SK-N-DZ (cell line): ENCODE results near the gene FBN2. TPM values are rescaled to one million over a fixed set of nuclear protein-coding genes. Genes with fewer than 3 reads are reported as not detected.

ENCODE experiments used
- DNase-seq: peaks from one replicate; pipeline ENCODE4 v3.0.0-alpha.2; 2015; ENCODE audit warnings: low spot score
- polyA plus RNA-seq, 2 experiments: library from polyadenylated mRNA; depleted of rRNA; stranded (reverse); fragments of >200 nt; gene quantifications; 2 replicates each; pipeline ENCODE4 v1.2.3, GENCODE V29; 2014

The FBN2 gene
- polyA plus RNA-seq (2014; cell fraction: cytosol; rRNA removed), result 8.8 and 10.0 TPM in 2 replicates
- 5.9 and 7.9 TPM in 2 replicates for polyA plus RNA-seq (2014; cell fraction: nucleus; rRNA removed)

DNA sequence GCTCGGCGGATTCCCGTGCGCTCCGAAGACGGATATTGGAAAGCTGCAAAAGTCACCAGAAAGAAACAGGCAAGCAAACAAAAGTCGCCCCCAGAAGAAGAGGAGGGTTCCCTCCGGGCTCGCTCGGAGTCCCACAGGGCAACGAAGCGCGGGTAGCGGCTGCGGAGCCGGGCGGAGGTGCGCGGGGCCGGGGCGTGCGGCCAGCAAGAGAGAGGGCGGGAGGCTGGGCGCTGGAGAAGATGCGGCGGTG lies at the start of gene FBN2:
FBN2 (minus strand) TSS at position 246 of the 250 bp plus-strand sequence. CDS start 642 bp downstream, outside the sequence.
- no peak for DNase-seq

GRCh38 chr5:128587275-128587674 lies 49.2 kb upstream of the FBN2 start:
- no peak for DNase-seq

DNA sequence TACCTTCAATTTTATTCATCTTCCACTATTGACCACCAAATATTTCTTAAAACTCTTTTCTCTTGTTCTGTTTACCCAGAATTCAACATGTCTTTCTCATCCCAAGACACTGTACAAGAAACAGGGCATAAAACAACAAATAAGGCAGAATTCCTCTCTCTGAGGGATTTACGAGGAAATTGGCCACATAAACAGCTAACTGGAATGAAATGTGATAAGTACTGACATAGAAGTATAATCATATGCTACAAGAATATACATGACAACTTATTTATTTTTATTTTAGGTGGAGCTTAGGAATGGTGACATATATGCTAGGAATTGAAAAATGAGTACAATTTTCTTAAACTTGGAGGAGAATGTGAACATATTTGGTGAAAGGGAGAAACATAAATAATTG lies 48.8 kb upstream of the FBN2 start:
- DNase-seq, result no peak

GRCh38 chr5:128579639-128580038 lies 41.6 kb upstream of the FBN2 start:
- DNase-seq, result no peak

DNA sequence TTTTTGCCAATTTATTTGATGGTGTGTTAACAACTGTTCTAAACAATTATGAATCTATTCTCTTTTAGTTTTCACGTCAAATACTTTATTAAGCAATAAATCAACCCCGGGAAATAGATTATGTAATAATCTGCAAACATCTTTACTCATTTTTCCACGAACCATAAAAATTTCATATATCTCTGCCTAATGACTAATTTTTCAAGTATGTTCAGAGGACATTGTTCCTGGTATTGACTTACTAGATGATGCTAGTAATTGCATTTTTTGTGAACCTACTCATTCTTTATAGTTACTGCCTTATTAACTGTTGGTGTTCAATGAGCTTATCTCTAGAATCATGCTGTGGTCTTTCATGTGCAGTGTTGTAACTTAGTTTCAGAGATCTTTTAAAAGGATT lies 41.0 kb upstream of the FBN2 start:
- no peak for DNase-seq

- DNase-seq, result no peak
Measured at GRCh38 chr5:128574041-128574440, 36.0 kb upstream of the FBN2 start.

DNA sequence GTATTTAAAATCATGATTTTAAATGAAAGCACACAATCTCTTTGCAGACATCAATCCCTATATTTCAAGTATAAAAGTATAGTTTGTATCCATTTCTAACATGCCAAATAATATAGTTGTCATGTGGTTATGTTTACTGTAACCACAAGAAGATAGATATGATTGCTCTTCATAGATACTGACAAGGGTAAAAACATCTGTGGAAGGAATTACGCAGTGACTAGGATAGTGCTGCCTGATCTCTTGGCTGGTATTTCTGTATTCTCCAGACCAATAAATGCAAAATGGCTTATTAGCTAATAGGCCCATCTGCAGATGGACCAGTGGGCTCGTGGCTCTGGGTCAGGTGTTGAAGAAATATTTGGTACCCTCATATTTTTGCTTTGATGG lies 34.9 kb upstream of the FBN2 start:
- no peak for DNase-seq

GRCh38 chr5:128572051-128572929 lies 34.2 kb upstream of the FBN2 start:
- DNase-seq, result no peak

DNA sequence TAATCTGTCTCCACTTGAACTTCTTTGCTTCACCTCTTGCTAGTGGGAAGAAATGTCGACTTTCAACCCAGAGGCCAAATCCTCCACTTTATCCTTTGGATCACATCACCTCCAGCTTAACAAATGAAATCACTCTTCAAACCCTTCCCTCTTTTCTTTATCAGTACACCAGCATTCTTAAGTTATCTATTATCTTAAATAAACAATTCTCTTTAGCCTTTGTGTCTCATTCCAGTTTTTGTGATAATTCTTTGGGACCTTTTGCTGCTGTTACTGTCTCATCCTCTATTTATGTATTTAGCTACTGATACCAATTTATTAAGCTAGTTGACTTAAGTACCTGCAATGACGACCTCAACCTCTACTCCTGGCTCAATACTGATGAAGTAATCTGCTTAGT lies 28.1 kb upstream of the FBN2 start:
- no peak for DNase-seq

DNA sequence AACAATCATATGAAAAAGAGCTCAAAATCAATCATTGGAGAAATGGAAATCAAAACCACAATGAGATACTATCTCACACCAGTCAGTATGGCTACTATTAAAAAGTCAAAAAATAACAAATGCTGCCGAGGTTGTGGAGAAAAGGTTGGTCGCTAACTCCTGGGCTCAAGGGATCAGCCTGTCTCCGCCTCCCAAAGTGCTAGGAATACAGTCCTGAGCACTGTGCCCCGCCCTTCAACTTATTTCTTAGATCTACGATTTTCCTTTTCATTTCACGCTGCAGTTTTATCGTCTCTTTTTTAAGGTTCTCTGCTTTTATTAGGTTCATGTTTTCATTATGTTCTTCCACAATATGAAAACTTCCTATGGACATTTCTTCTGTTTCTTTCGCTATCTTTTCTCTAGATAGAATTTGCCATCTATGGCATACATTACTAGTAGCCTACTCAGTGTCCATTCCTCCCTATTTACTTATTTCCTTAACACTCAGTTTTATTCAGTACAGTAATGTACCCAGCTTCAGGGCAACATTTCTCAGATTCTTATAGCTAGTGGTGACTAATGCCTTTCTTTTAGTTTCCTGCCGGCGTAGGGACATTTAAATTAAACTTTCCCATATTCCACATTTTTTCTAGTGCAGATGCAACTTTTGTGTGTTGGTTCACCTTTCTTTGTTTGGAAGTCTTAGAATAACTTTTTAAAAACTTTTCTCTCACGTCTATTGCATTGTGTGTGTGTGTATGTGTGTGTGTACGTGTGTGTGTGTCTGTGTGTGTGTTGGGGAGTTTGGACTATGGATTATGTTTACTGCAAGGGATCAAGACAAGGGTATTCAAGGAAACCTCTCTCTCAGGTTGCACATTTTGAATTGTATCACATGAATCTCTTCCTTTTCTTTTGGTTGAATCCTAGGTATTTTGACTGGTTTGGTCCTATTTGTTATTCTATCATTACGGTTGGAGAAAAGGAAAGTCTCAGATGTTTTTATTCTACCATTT lies 21.6 kb upstream of the FBN2 start:
- DNase-seq, result no peak

- DNase-seq, result no peak
Measured at GRCh38 chr5:128553747-128554146, 15.7 kb upstream of the FBN2 start.

DNA sequence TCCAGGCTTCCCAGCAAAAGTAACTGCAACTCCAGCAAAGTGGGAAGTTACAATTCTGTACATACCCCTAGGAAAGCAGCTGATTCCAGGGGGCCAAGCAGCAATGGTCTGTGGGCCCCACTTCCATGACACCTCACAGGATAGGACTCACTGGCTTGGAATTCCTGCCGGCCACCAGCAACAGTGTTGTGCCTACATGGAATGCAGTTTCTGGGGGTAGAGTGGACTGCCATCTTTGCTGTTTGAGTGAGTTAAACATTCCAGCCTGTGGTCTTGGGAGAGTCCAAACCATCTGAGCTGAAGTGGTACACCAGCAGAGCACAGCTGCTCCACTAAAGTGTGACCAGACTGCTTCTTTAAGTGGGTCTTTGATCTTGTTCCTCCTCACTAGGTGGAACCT lies 13.4 kb upstream of the FBN2 start:
- no peak for DNase-seq

DNA sequence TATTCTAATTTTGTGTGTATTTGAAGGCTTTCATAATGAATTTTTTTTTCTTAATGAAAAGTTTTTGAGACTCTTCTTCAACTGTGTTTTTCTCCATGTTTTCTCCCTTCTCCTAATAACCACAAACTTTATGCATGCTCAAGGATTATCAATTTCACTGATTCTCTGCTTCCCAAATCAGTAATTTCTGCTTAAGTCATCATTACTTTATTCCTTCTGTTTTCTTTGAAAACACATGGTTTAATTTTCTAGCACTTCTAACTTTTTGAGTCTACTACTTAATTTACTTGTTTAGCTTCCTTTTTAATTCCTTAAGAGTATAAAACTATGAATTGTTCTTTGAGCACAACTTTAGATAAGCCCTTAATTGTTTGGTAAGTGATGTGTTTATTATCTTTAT lies 11.5 kb upstream of the FBN2 start:
- no peak for DNase-seq

GRCh38 chr5:128546658-128547281 lies 8.7 kb upstream of the FBN2 start:
- DNase-seq, result no peak

DNA sequence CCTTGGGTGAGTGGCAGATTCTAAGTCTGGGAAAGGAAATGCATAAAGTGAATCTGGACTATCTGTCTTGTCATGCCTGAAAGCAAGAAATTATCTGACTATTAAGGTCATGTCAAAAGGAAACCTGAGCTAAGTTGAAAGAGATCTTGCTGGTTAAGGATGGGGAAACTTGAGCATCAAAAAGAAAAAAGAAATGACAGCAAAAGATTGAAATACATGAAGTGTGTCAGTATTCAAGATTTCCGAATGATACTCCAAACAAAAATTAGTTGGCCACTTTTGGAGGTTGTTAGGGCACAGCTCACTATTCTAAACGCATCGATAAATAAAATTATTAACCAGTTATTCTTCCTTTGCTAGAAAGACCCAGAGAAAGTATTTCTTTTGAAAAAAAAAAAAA lies 3.3 kb upstream of the FBN2 start:
- no peak for DNase-seq

GRCh38 chr5:128539038-128539429 lies 989 bp upstream of the FBN2 start:
- DNase-seq, result peak; percentile 32

DNA sequence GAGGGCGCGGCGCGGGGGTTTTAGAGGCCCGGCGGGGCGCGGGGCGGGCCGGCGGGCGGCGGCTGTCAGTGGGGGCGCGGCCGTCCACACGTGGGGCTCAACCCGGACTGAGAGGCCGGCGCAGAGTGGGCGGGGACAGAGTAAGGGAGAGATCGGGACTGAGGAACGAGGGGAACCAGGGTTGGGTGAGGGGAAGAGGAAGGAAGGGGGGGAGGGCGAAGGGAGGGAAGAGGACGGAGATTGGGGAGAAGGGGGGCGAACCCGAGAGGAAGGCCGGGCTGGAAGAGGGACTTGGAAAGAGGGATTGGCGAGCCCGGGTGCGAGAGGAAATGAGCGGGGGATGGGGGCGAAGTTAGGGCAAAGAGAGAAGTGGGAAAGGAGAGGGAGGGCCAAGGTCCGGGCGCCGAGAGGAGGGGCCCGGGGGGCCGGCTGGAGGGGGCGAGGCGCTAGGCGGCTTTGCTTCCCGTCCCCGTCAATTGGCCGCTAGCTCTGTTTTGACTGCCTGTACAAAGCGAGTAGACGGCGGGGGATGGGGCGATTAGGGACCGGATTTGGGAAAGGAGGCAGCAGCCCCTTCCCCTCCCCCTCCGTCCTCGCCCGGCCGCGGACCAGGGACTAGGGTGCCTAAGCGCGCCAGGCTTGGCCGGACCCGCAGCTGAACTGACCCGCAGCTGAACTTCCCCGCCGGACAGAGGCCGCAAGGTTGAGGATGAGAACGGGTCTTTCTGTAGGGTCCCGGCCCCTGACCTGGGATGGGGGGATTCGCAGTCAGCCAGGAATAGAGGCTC lies 399 bp upstream of the FBN2 start:
- peak; percentile 86 for DNase-seq

DNA sequence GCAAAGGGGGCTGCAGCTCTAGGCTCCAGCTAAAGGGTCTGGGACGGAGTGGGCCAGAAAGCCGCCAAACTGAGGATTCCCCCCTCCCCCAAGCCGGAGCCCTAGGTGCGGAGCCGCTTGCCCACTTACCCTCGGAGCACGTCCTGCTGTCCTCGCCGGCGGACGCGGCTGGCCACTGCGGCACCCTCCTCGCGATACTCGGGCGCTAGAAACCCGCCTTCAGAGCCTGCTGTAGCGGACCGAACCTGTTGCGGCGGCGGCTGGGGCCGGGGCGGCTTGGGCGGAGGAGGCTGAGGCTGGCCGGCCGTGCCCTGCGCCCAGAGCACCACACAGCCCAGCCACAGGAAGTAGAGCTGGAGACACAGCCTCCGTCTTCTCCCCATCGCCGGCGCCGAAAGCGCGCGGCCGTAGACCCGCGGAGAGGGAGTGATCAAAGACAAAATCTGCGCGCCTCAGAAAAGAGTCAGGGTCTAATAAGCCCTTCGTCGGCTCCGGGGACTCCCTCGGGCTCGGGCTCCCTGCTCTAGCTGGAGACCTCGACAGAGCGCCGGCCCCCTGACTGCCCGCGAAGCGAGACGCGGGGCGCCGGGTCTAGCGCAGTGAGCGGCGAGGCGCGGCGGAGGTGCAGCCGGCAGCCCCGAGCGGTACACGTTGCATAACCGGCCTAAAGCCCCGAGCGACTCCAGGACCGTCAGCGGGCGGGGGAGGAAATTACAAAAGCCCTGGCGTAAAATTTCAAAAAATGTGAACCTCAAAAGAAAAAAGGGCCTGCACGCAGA lies 635 bp downstream of the FBN2 start:
- peak; percentile 38 for DNase-seq

DNA sequence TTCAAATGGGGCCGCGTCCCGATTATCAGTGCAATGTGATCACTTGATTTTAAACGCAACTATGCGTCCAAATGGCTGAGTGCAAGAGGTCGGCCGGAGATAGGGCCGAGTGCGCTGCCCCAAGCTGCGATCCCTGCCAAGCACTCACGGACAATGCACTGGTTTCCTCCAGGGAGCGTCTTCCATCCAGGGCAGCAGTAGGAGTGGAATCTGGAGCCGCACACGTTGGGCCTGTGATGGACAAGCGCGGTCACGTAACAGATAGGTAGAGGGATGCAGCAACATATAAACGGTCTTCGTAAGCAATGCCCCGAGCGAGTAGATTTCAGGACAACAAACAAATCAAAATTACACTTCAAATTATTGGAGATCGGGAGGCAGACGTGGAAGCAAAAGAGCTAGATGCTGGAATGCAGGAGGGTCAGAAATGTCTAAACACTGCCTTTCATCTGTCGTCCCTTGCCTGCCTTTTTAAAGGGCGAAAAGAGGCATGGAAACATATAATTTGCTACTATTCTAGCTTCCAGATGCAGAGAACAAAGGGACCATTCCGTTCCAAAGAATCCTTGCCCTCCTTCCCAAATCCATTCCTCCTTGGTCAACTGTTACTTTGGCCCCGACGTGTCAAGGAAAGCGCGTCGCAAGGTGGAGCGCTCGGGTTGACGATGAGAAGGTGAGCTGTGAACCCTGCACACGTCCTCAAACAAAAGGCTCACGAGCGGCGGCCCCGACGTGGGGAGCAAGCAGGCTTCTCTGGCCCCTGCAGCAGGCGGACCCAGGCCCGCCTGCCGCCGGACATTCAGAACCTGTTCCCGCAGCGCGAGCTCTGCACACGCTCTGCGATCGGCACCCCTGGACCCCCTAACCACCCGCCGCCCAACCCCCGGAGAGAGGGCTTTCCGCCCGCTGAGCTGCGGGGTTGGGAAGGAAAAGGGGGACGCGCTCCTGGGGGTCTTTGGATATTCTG lies 1.5 kb downstream of the FBN2 start:
- peak; percentile 33 for DNase-seq
